Neuronal stem cell (in vitro differentiated cells): ENCODE data around the gene XYLT1.
A peak's percentile ranks its signal among the peaks of the same experiment; 100 is the strongest.

Source experiments
- DNase-seq: peaks from one replicate; pipeline ENCODE4 v3.0.0-alpha.2; 2013; ENCODE audit warnings: low spot score
- H2AFZ ChIP-seq: one replicate; pipeline ENCODE4 v1.6.1; 2013; ENCODE audit warnings: mild to moderate bottlenecking, low read length, inconsistent platforms
- H2AK5ac ChIP-seq: 2 replicates; pipeline ENCODE4 v1.6.1; 2013; ENCODE audit warnings: low read depth, mild to moderate bottlenecking, inconsistent platforms, low read length, moderate library complexity, mixed read lengths
- H2BK120ac ChIP-seq: 2 replicates; pipeline ENCODE4 v1.6.1; 2013; ENCODE audit warnings: low read depth, mild to moderate bottlenecking, inconsistent platforms, low read length, moderate library complexity, mixed read lengths
- H2BK12ac ChIP-seq: one replicate; pipeline ENCODE4 v1.6.1; 2013; ENCODE audit warnings: low read length, inconsistent platforms
- H2BK15ac ChIP-seq: 2 replicates; pipeline ENCODE4 v1.6.1; 2013; ENCODE audit warnings: mild to moderate bottlenecking, low read length, inconsistent platforms, mixed read lengths
- H2BK5ac ChIP-seq: one replicate; pipeline ENCODE4 v1.6.1; 2013; ENCODE audit warnings: inconsistent platforms, mild to moderate bottlenecking, low read length, moderate library complexity
- H3K14ac ChIP-seq: one replicate; pipeline ENCODE4 v1.6.1; 2013; ENCODE audit warnings: low read length, inconsistent platforms
- H3K18ac ChIP-seq: 2 replicates; pipeline ENCODE4 v1.6.1; 2013; ENCODE audit warnings: low read length, inconsistent platforms
- H3K23ac ChIP-seq: 2 replicates; pipeline ENCODE4 v1.6.1; 2013; ENCODE audit warnings: low read depth, mild to moderate bottlenecking, mixed read lengths, low read length, inconsistent platforms; ENCODE audit not compliant: poor library complexity
- H3K27ac ChIP-seq: replicated peaks from 3 replicates; pipeline ENCODE4 v1.5.1; 2013; ENCODE audit warnings: low read length, inconsistent platforms
- H3K27me3 ChIP-seq, 3 experiments: 2 replicates each; pipeline ENCODE4 v1.6.1; 2013; ENCODE audit warnings: low read length in 3 of 3, mild to moderate bottlenecking in 2 of 3, inconsistent platforms in 1 of 3, low read depth in 1 of 3, mixed read lengths in 1 of 3, moderate library complexity in 1 of 3; ENCODE audit not compliant: control insufficient read depth in 3 of 3, insufficient read depth in 3 of 3
- H3K36me3 ChIP-seq, 2 donors: replicated peaks in 1 of 2; 2 replicates each; pipeline ENCODE4 v1.6.1; 2013; ENCODE audit warnings: low read length in 2 of 2; ENCODE audit not compliant: control insufficient read depth in 2 of 2, insufficient read depth in 2 of 2
- H3K4ac ChIP-seq: 2 replicates; pipeline ENCODE4 v1.6.1; 2013; ENCODE audit warnings: inconsistent platforms, mild to moderate bottlenecking, low read length, moderate library complexity
- H3K4me1 ChIP-seq, 2 donors: 1 replicate in 1 of 2; 2 replicates in 1 of 2; pipeline ENCODE4 v1.6.1; 2013; ENCODE audit warnings: low read length in 2 of 2, low read depth in 1 of 2; ENCODE audit not compliant: control insufficient read depth in 2 of 2, insufficient read depth in 1 of 2
- H3K4me2 ChIP-seq: one replicate; pipeline ENCODE4 v1.6.1; 2013; ENCODE audit warnings: mild to moderate bottlenecking, low read length, inconsistent platforms; ENCODE audit not compliant: insufficient read depth, poor library complexity, severe bottlenecking
- H3K4me3 ChIP-seq, 2 donors: 2 replicates each; pipeline ENCODE4 v1.5.1; 2013; ENCODE audit warnings: low read length in 2 of 2, mild to moderate bottlenecking in 2 of 2, inconsistent platforms in 1 of 2, moderate library complexity in 1 of 2
- H3K79me1 ChIP-seq: one replicate; pipeline ENCODE4 v1.6.1; 2013; ENCODE audit warnings: low read depth, mild to moderate bottlenecking, inconsistent platforms, low read length, moderate library complexity
- H3K9ac ChIP-seq: one replicate; pipeline ENCODE4 v1.6.1; 2013; ENCODE audit warnings: mild to moderate bottlenecking, low read depth, low read length, inconsistent platforms; ENCODE audit not compliant: poor library complexity
- H3K9me3 ChIP-seq, 2 donors: replicated peaks in 1 of 2; 2 replicates each; pipeline versions ENCODE3 to v1.6.1; 2013; ENCODE audit warnings: low read length in 2 of 2, mild to moderate bottlenecking in 2 of 2, inconsistent platforms in 1 of 2, low read depth in 1 of 2, mixed read lengths in 1 of 2, moderate library complexity in 1 of 2; ENCODE audit not compliant: control insufficient read depth in 2 of 2, insufficient read depth in 1 of 2
- H4K8ac ChIP-seq: one replicate; pipeline ENCODE4 v1.6.1; 2013; ENCODE audit warnings: low read depth, mild to moderate bottlenecking, inconsistent platforms, low read length, moderate library complexity
- H4K91ac ChIP-seq: one replicate; pipeline ENCODE4 v1.6.1; 2013; ENCODE audit warnings: low read length, low read depth, mild to moderate bottlenecking, inconsistent platforms; ENCODE audit not compliant: poor library complexity
- WGBS, 2 donors: extraction: QIAGEN DNeasy Blood & Tissue Kit; methylation state at CpG; one replicate each; pipeline ENCODE4 v1.1.7; 2013; ENCODE audit warnings: missing lambda C conversion rate in 2 of 2, mixed read lengths in 1 of 2; ENCODE audit not compliant: insufficient read length in 2 of 2, insufficient replicate concordance in 1 of 2; ENCODE audit errors: extremely low coverage in 2 of 2; 5-methylcytosine and 5-hydroxymethylcytosine counted together

The XYLT1 gene

GRCh38 chr16:17416461-17417311, 54.1 kb downstream of the XYLT1 start:
- H3K36me3 ChIP-seq = no peaks in the 10 kb centered on the region
- peaks cover 3% of the 10 kb centered on the region for H3K79me1 ChIP-seq
- no peak overlapping the region for H4K91ac ChIP-seq
- H2BK15ac ChIP-seq = no peak overlapping the region
- H3K9ac ChIP-seq = no peak overlapping the region
- H2AFZ ChIP-seq = peak overlapping the region; percentile 51
- H2BK120ac ChIP-seq = no peak overlapping the region
- no peak overlapping the region for H3K14ac ChIP-seq
- no peak overlapping the region for H2BK12ac ChIP-seq
- no peak overlapping the region for H3K23ac ChIP-seq
- no peaks in the 10 kb centered on the region for H3K27me3 ChIP-seq
- H3K18ac ChIP-seq = no peak overlapping the region
- H2BK5ac ChIP-seq = no peak overlapping the region
- peaks cover 0 to 3% of the 10 kb centered on the region in 2 donors for H3K9me3 ChIP-seq
- no peak overlapping the region for H3K4me3 ChIP-seq
- H3K4me2 ChIP-seq = no peak overlapping the region
- no peak overlapping the region for H3K27ac ChIP-seq
- no CpG with 5 or more reads among the region's 14 CpGs for WGBS, 2 donors
- DNase-seq = no peak
- no peak overlapping the region for H3K4ac ChIP-seq
- H4K8ac ChIP-seq = no peak overlapping the region
- peaks cover 10 to 14% of the 10 kb centered on the region in 2 donors for H3K4me1 ChIP-seq
- peak overlapping the region; percentile 29 for H2AK5ac ChIP-seq

DNA sequence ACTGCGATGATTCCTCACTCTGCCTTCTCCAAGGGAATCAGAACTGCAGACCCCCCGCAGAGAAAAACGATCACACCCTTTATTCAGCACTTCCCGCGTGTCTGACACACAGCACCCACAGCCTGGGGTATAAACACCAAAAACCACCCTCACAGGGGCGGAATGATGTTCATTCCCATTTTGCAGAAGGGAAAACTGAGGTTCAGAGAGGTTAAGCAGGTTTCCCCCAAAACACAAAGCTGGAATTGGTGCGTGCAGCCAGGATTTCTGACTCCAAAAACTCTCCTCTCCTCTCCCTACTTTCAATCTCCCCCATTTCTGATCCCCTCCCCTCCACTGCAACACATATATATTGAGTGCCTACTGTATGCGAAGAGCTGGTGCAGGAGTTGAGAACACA, 55.8 kb downstream of the XYLT1 start:
- Histone ChIP-seq H3K4me3 (no peak overlapping the region), H2BK12ac (no peak overlapping the region), H3K4ac (no peak overlapping the region), H2AFZ (no peak overlapping the region), H4K8ac (no peak overlapping the region), H2BK5ac (no peak overlapping the region), H3K36me3 (no peaks in the 10 kb centered on the region), H3K9ac (no peak overlapping the region), H4K91ac (no peak overlapping the region), H2BK120ac (no peak overlapping the region), H3K79me1 (peaks cover 2% of the 10 kb centered on the region), H3K4me1 (peaks cover 13 to 14% of the 10 kb centered on the region in 2 donors), H3K14ac (no peak overlapping the region), H3K27ac (no peak overlapping the region), H3K9me3 (no peaks in the 10 kb centered on the region), H2BK15ac (no peak overlapping the region), H3K4me2 (no peak overlapping the region), H3K23ac (peak overlapping the region; percentile 22), H2AK5ac (no peak overlapping the region), H3K18ac (peak overlapping the region; percentile 73), H3K27me3 (no peaks in the 10 kb centered on the region)
- DNase-seq = no peak
- no CpG with 5 or more reads among the region's 8 CpGs for WGBS, 2 donors

DNA sequence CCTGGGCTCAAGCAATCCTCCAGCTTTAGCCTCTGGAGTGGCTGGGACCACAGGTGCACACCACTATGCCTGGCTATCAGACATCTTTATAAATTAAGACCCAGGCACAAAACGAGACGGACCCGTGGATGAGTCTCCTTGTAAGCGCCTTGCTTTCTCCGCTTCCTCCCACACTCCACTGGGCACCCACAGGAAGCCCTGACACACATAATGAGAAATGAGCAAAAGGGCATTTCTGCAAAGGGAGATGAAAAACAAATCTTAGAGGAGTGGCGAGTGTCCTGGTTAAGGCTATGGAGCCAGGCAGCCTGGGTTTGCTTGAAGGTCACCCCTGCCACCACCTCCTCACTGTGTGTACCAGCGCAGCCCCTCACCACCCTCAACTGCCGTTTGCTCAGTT, 56.3 kb downstream of the XYLT1 start:
- Histone ChIP-seq H2BK120ac (no peak overlapping the region), H4K91ac (no peak overlapping the region), H2BK12ac (no peak overlapping the region), H4K8ac (no peak overlapping the region), H3K4me3 (no peak overlapping the region), H2AK5ac (no peak overlapping the region), H3K9ac (no peak overlapping the region), H2AFZ (no peak overlapping the region), H3K9me3 (no peaks in the 10 kb centered on the region), H3K4me1 (peaks cover 13 to 14% of the 10 kb centered on the region in 2 donors), H3K4me2 (no peak overlapping the region), H3K27me3 (no peaks in the 10 kb centered on the region), H3K14ac (no peak overlapping the region), H3K4ac (no peak overlapping the region), H3K23ac (peak overlapping the region; percentile 22), H2BK5ac (no peak overlapping the region), H3K36me3 (no peaks in the 10 kb centered on the region), H3K79me1 (peaks cover 2% of the 10 kb centered on the region), H2BK15ac (no peak overlapping the region), H3K27ac (no peak overlapping the region), H3K18ac (peak overlapping the region; percentile 73)
- no peak for DNase-seq
- WGBS, 2 donors = no CpG with 5 or more reads among the region's 8 CpGs

DNA sequence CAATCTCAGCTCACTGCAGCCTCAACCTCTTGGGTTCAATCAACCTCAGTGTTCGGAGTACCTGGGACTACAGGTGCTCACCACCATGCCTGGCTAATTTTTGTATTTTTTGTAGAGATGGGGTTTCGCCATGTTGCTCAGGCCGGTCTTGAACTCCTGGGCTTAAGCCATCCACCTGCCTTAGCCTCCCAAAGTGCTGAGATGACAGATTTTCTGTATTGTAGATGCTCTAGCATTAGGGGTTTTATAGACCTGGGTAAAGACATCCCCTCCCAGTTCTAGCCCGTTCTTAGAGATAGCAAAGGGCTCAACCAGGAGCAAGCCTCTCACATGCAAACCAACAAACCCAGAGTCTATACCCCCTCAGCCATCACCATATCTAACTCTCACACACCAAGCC, 57.3 kb downstream of the XYLT1 start:
- H2BK12ac ChIP-seq = no peak overlapping the region
- WGBS, 2 donors = no CpG with 5 or more reads among the region's 4 CpGs
- no peak overlapping the region for H3K4me2 ChIP-seq
- no peak overlapping the region for H3K4me3 ChIP-seq
- H2BK15ac ChIP-seq = no peak overlapping the region
- no peak overlapping the region for H3K9ac ChIP-seq
- no peak overlapping the region for H4K91ac ChIP-seq
- no peak overlapping the region for H3K14ac ChIP-seq
- H2BK5ac ChIP-seq = no peak overlapping the region
- no peak overlapping the region for H3K23ac ChIP-seq
- no peak overlapping the region for H2AFZ ChIP-seq
- H3K27me3 ChIP-seq = no peaks in the 10 kb centered on the region
- no peaks in the 10 kb centered on the region for H3K36me3 ChIP-seq
- peak overlapping the region; percentile 5 for H2AK5ac ChIP-seq
- no peaks in the 10 kb centered on the region for H3K9me3 ChIP-seq
- no peak overlapping the region for H3K18ac ChIP-seq
- no peak overlapping the region for H3K27ac ChIP-seq
- no peak overlapping the region for H3K4ac ChIP-seq
- DNase-seq = no peak
- no peak overlapping the region for H2BK120ac ChIP-seq
- H4K8ac ChIP-seq = no peak overlapping the region
- peaks cover 13 to 14% of the 10 kb centered on the region in 2 donors for H3K4me1 ChIP-seq
- peaks cover 2% of the 10 kb centered on the region for H3K79me1 ChIP-seq
